Hepatic stellate cell (primary cell): ENCODE data around the gene ATP13A2.
A peak's percentile ranks its signal among the peaks of the same experiment; 100 is the strongest.
"Not testable (repeated sequence)": the region's sequence is repeated elsewhere in the genome, so short reads cannot be mapped to it uniquely, and the experiment has no call there.

ENCODE experiments used
- DNase-seq: peaks from one replicate; pipeline ENCODE4 v3.0.0; 2011; ENCODE audit warnings: low spot score

The ATP13A2 gene

GRCh38 chr1:16978139-16978538, 33.6 kb downstream of the ATP13A2 start:
- DNase-seq = no peak

GRCh38 chr1:16977377-16977776, 34.4 kb downstream of the ATP13A2 start:
- no peak for DNase-seq

GRCh38 chr1:16976966-16977365, 34.8 kb downstream of the ATP13A2 start:
- DNase-seq = no peak

- no peak for DNase-seq
These were observed 35.9 kb downstream of the ATP13A2 start for GRCh38 chr1:16975838-16976237.

- DNase-seq = no peak
These were observed 36.5 kb downstream of the ATP13A2 start for GRCh38 chr1:16975211-16975610.

GRCh38 chr1:16973215-16973614, 38.5 kb downstream of the ATP13A2 start:
- DNase-seq = no peak

GRCh38 chr1:16972189-16972895, 39.4 kb downstream of the ATP13A2 start:
- DNase-seq = no peak

- no peak for DNase-seq
These were observed 40.2 kb downstream of the ATP13A2 start for GRCh38 chr1:16971341-16972188.

GRCh38 chr1:16970132-16970910, 41.4 kb downstream of the ATP13A2 start:
- no peak for DNase-seq

- no peak for DNase-seq
These were observed 42.1 kb downstream of the ATP13A2 start for GRCh38 chr1:16969651-16970050.

- no peak for DNase-seq
These were observed 42.6 kb downstream of the ATP13A2 start for GRCh38 chr1:16969057-16969611.

- no peak for DNase-seq
These were observed 43.4 kb downstream of the ATP13A2 start for GRCh38 chr1:16968372-16968771.

GRCh38 chr1:16967962-16968361, 43.8 kb downstream of the ATP13A2 start:
- no peak for DNase-seq

GRCh38 chr1:16967095-16967575, 44.6 kb downstream of the ATP13A2 start:
- no peak for DNase-seq

- no peak for DNase-seq
These were observed 45.4 kb downstream of the ATP13A2 start for GRCh38 chr1:16966282-16966681.

- DNase-seq = no peak
These were observed 46.2 kb downstream of the ATP13A2 start for GRCh38 chr1:16965486-16966067.

- not testable (repeated sequence) for DNase-seq
These were observed 47.6 kb downstream of the ATP13A2 start for GRCh38 chr1:16964169-16964568.

GRCh38 chr1:16961297-16962133, 50.2 kb downstream of the ATP13A2 start:
- DNase-seq = no peak

GRCh38 chr1:16960560-16961296, 51.0 kb downstream of the ATP13A2 start:
- peak; percentile 74 for DNase-seq

- no peak for DNase-seq
These were observed 53.3 kb downstream of the ATP13A2 start for GRCh38 chr1:16958475-16958874.
